Hepatocyte (in vitro differentiated cells): ENCODE data around the gene CMIP. TPM values are rescaled to one million over a fixed set of nuclear protein-coding genes. Genes with fewer than 3 reads are reported as not detected.
A peak's percentile ranks its signal among the peaks of the same experiment; 100 is the strongest.

Experiments used
- DNase-seq: peaks from one replicate; pipeline ENCODE4 v3.0.0-alpha.2; 2016; ENCODE audit warnings: low spot score
- H2AFZ ChIP-seq: fragments of 200-600 bp; sonication (generic); 2 replicates; pipeline ENCODE4 v1.6.0; 2016; ENCODE audit warnings: antibody characterized with exemption, mild to moderate bottlenecking
- H3K27ac ChIP-seq: fragments of 200-600 bp; sonication (generic); 2 replicates; pipeline ENCODE4 v1.5.1; 2016; ENCODE audit warnings: mild to moderate bottlenecking
- H3K27me3 ChIP-seq: fragments of 200-600 bp; sonication (generic); 2 replicates; pipeline ENCODE4 v1.6.1; 2016
- H3K36me3 ChIP-seq: fragments of 200-600 bp; sonication (generic); replicated peaks from 2 replicates; pipeline ENCODE4 v1.5.1; 2016; ENCODE audit warnings: low read depth; ENCODE audit not compliant: insufficient read depth
- H3K4me1 ChIP-seq: fragments of 200-600 bp; sonication (generic); 2 replicates; pipeline ENCODE4 v1.5.1; 2016; ENCODE audit warnings: mild to moderate bottlenecking, moderate library complexity; ENCODE audit not compliant: insufficient read depth
- H3K4me2 ChIP-seq: fragments of 200-600 bp; sonication (generic); 2 replicates; pipeline ENCODE4 v1.6.0; 2016
- H3K4me3 ChIP-seq: fragments of 200-600 bp; sonication (generic); 2 replicates; pipeline ENCODE4 v1.5.1; 2016; ENCODE audit warnings: mild to moderate bottlenecking
- H3K79me2 ChIP-seq: fragments of 200-600 bp; sonication (generic); 2 replicates; pipeline ENCODE4 v1.6.0; 2017; ENCODE audit warnings: mild to moderate bottlenecking
- H3K9me2 ChIP-seq: fragments of 200-600 bp; sonication (generic); replicated peaks from 2 replicates; pipeline ENCODE4 v1.6.0; 2017; ENCODE audit warnings: mild to moderate bottlenecking; ENCODE audit not compliant: insufficient read depth
- H3K9me3 ChIP-seq: fragments of 200-600 bp; sonication (generic); 2 replicates; pipeline ENCODE4 v1.5.1; 2016; ENCODE audit warnings: low read depth, mild to moderate bottlenecking
- H4K20me1 ChIP-seq: fragments of 200-600 bp; sonication (generic); 2 replicates; pipeline ENCODE4 v1.6.0; 2016; ENCODE audit warnings: mild to moderate bottlenecking; ENCODE audit not compliant: insufficient read depth, poor library complexity, severe bottlenecking
- CTCF ChIP-seq: fragments of 200-600 bp; sonication (generic); IDR thresholded peaks from 2 replicates; pipeline ENCODE4 v1.5.1; 2016; ENCODE audit warnings: antibody characterized with exemption, mild to moderate bottlenecking; ENCODE audit not compliant: poor library complexity
- EZH2 ChIP-seq: fragments of 200-600 bp; sonication (generic); IDR thresholded peaks from 2 replicates; pipeline ENCODE4 v1.6.1; 2016; ENCODE audit warnings: antibody characterized with exemption, mild to moderate bottlenecking, borderline replicate concordance
- EZH2phosphoT487 ChIP-seq: fragments of 200-600 bp; sonication (generic); IDR thresholded peaks from one replicate; pipeline ENCODE4 v1.6.1; 2018; ENCODE audit warnings: antibody characterized with exemption, mild to moderate bottlenecking, low read depth, moderate library complexity; ENCODE audit not compliant: unreplicated experiment, severe bottlenecking
- WGBS: methylation state at CpG from one replicate; pipeline ENCODE4 v1.1.6; 2016; ENCODE audit warnings: low lambda C conversion rate; ENCODE audit errors: missing lambda C conversion rate; 5-methylcytosine and 5-hydroxymethylcytosine counted together
- polyA plus RNA-seq: library from polyadenylated mRNA; unstranded; fragments of >200 nt; fragmentation: Nextera tagmentation; extraction: Ambion mirVana; gene quantifications from 2 replicates; pipeline ENCODE4 v1.2.1, GENCODE V29; 2016
- total RNA-seq: library from RNA; depleted of rRNA; stranded (reverse); fragments of >200 nt; gene quantifications from 2 replicates; pipeline ENCODE4 v1.2.3, GENCODE V29; 2014

CMIP gene
- total and polyA plus RNA-seq, 2 experiments from 2014 or later, result 5.8 to 17.8 TPM

DNA sequence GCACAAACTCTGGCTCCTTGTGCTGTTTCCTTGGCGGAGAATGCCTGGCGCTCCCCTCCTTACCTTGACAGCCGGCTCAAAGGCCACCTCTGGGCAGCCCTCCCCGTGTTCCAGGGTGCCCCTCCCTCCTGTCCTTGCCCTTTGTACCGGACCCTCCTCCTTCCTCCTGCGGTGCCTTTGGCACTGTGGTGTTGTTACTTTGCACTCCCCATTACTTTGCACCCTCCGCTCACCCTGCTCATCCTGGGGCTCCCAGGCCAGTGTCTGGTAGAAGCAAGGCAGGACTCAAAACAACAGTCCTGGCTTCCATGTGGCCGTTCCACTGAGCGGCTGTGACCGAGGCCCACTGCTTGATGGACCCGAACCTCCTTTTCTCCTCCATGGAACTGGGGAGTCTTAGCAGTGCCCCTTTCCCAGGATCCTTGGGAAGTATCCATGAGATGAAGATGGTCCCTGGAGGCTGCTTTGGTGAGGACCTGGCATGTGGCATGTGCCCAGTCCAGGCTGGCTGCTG is 147.8 kb downstream of the CMIP start:
- H4K20me1 ChIP-seq, result peaks cover 12% of the 10 kb centered on the region
- no peaks in the 10 kb centered on the region for H3K9me3 ChIP-seq
- H3K4me3 ChIP-seq, result no peak overlapping the region
- peaks cover 7% of the 10 kb centered on the region for H3K4me1 ChIP-seq
- no peak overlapping the region for H3K27ac ChIP-seq
- H3K4me2 ChIP-seq, result no peak overlapping the region
- H3K36me3 ChIP-seq, result no peaks in the 10 kb centered on the region
- no peak for TF ChIP-seq EZH2phosphoT487
- TF ChIP-seq EZH2, result no peak
- TF ChIP-seq CTCF, result no peak
- H3K9me2 ChIP-seq, result no peaks in the 10 kb centered on the region
- H3K27me3 ChIP-seq, result no peaks in the 10 kb centered on the region
- H2AFZ ChIP-seq, result no peak overlapping the region
- peaks cover 87% of the 10 kb centered on the region for H3K79me2 ChIP-seq
- DNase-seq, result peak; percentile 58
- WGBS, result 82% methylated on average over 11 of the region's 11 CpGs

GRCh38 chr16:81593481-81593880 is 148.9 kb downstream of the CMIP start:
- Histone ChIP-seq H4K20me1 (peaks cover 6% of the 10 kb centered on the region), H3K27ac (no peak overlapping the region), H2AFZ (no peak overlapping the region), H3K4me1 (no peaks in the 10 kb centered on the region), H3K9me3 (no peaks in the 10 kb centered on the region), H3K4me3 (no peak overlapping the region), H3K4me2 (no peak overlapping the region), H3K36me3 (no peaks in the 10 kb centered on the region), H3K27me3 (no peaks in the 10 kb centered on the region), H3K9me2 (no peaks in the 10 kb centered on the region), H3K79me2 (peaks cover 87% of the 10 kb centered on the region)
- WGBS, result 97% methylated on average over 16 of the region's 16 CpGs
- TF ChIP-seq EZH2 (no peak), CTCF (no peak), EZH2phosphoT487 (no peak)
- DNase-seq, result no peak

- no peak overlapping the region for H2AFZ ChIP-seq
- TF ChIP-seq EZH2phosphoT487 (no peak), EZH2 (no peak), CTCF (no peak)
- H3K4me1 ChIP-seq, result peaks cover 17% of the 10 kb centered on the region
- H3K4me2 ChIP-seq, result no peak overlapping the region
- no peaks in the 10 kb centered on the region for H3K36me3 ChIP-seq
- no peak for DNase-seq
- H3K9me2 ChIP-seq, result no peaks in the 10 kb centered on the region
- no peak overlapping the region for H3K4me3 ChIP-seq
- H3K79me2 ChIP-seq, result peaks cover 77% of the 10 kb centered on the region
- H3K27ac ChIP-seq, result no peak overlapping the region
- 97% methylated on average over 9 of the region's 9 CpGs for WGBS
- H3K9me3 ChIP-seq, result no peaks in the 10 kb centered on the region
- H4K20me1 ChIP-seq, result no peaks in the 10 kb centered on the region
- no peaks in the 10 kb centered on the region for H3K27me3 ChIP-seq
Measured at GRCh38 chr16:81595629-81596292, 151.2 kb downstream of the CMIP start.
